ENCODE measurements around the gene WFDC5.

Gene WFDC5

DNA sequence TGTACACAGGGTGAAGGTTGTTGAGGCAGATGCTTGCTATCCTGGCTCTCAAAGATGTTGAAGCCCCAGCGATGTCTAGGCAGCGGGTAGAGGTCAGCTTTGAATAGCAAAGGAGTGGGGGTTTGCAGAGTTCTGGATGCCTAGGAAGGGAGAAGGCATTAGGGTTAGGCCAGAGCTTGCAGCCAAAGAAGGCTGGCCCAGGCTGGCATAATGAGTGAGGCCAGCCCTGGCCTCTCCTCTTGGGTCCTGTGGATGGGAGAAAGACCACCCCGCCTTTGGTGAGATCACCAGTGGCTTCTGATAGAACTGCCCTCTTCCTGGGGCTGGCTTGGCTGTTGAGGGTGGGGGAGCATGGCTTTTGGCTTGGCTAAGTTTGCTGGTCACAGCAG is 406 bp upstream of the WFDC5 start:
- no peak for DNase-seq (ENCODE audit: low read depth)

DNA sequence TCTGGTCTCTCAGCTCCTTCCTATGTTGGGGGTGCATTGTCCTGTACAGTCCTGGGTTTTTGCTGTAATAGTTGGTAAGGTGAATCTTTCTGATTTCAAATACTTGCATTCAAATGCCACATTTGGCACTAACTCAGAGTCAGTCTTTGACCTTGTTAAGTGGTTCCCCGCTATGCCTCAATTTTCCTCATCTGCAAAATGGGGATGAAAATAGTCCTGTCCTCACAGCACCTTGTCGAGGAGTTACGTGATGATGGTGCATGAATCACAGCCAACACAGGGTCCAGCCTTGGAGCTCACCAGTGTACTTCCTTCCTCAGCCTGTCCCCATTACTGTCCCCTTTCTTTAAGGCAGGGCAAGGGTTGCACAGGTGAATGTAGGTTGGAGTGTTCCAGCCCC is 1.1 kb downstream of the WFDC5 start:
- DNase-seq (ENCODE audit: low read depth) = no peak

- DNase-seq (ENCODE audit: low read depth) = no peak
Observed at GRCh38 chr20:45112754-45113153, 2.2 kb downstream of the WFDC5 start.

- DNase-seq (ENCODE audit: low read depth) = no peak
Observed at GRCh38 chr20:45111799-45112471, 3.0 kb downstream of the WFDC5 start.

GRCh38 chr20:45111285-45111684 is 3.7 kb downstream of the WFDC5 start:
- DNase-seq (ENCODE audit: low read depth) = no peak

GRCh38 chr20:45110301-45110700 is 4.7 kb downstream of the WFDC5 start:
- no peak for DNase-seq (ENCODE audit: low read depth)

GRCh38 chr20:45109634-45110033 is 5.3 kb downstream of the WFDC5 start:
- DNase-seq (ENCODE audit: low read depth) = no peak

DNA sequence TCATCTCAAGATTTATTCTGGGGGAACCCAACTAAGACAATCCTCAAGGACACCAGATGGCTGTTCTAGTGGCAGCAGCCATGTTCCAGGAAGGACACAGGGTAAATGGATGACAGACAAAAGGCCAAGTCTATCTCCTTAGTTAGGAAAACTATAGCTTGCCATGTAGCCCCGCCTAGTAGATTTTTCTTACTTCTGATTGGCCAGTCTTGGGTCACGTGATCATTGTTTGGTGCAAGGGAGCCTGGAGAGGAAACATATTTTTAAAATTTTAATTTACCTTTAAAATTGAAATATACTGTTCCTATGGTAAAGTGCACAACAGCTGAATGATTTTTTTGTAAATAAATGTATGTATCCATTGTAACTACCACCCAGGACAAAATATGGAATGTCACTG is 9.7 kb downstream of the WFDC5 start:
- DNase-seq (ENCODE audit: low read depth) = no peak

GRCh38 chr20:45104786-45105185 is 10.2 kb downstream of the WFDC5 start:
- DNase-seq (ENCODE audit: low read depth) = no peak

DNA sequence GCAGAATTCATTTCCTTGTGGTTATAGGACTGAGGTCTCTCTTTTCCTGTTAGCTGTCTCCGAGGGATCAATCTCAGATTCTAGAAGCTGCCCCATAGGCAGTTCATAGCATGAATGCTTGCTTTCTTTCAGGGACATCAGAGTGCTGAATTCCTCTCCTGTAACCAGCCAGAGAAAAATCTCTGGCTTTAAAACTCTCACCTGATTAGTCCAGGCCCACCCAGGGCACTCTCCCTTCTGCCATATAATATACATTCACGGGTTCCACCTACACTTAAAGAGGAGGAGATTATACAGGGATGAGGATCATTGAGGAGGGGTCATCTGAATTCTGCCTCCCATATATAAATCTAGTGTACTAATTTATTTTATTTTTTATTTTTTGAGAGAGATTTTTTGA is 11.9 kb downstream of the WFDC5 start:
- no peak for DNase-seq (ENCODE audit: low read depth)

DNA sequence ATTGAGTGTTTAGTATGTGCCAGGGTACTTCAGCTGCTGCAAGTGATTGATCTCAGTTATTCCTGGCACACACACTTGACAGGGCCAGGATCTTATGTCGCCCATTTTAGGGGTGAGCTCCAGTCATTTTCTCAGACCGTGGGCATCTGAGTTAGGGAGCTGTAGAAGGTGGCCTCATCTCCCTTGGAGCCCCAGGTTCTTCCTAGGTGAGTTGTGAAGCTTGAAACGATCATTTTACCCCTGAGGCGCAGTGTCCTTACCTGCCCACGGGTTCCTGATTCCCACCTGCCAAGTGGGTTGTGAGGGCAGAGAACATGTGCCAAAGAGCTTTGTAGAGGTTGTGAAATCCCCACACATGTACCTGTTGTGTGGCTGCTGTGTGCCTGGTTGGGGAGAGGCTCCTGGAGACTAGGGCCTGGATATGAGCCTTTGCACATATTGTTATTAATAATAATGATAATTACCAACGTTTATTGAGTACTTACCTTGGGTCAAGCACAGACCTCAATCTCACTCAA is 13.6 kb downstream of the WFDC5 start:
- DNase-seq (ENCODE audit: low read depth) = no peak

DNA sequence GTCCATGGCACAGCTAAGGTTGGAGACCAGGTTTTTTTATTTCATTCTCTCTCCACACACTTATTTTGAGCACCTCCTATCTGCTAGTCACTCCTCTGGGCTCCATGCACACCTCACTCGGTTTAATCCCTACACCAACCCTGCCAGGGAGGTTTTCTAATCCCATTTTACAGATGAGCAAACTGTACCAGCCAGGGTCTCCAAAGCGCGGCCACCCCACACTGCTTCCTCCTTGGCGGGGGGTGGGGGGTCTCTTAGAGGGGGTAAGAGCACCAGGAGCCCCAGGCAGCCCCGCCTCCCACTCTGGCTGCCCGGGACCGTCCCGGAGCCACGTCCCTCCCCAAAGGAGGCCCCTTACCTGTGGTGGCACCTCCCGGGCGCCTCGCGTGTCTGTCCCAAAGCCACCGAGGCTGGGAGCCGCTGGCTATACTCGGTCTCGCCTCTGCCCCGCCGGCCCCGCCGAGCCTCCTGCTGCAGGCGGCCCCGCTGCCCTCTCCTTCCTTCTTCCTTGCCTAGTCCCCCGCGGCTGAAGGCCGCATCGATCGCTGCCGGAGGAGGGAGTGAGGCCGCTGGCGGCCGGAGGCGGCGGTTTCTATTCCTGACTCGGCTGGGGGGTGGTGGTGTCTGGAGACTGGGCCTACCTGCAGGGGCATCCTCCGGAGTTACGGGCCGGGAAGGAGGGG is 14.3 kb downstream of the WFDC5 start, which contains the start of gene KCNS1:
TSS of gene KCNS1 (minus strand) at position 565 of the 683 bp plus-strand sequence. CDS start 1,891 bp downstream, outside the sequence.
- no peak for DNase-seq (ENCODE audit: low read depth)

- no peak for DNase-seq (ENCODE audit: low read depth)
Observed at GRCh38 chr20:45098103-45098773, 16.7 kb downstream of the WFDC5 start.

DNA sequence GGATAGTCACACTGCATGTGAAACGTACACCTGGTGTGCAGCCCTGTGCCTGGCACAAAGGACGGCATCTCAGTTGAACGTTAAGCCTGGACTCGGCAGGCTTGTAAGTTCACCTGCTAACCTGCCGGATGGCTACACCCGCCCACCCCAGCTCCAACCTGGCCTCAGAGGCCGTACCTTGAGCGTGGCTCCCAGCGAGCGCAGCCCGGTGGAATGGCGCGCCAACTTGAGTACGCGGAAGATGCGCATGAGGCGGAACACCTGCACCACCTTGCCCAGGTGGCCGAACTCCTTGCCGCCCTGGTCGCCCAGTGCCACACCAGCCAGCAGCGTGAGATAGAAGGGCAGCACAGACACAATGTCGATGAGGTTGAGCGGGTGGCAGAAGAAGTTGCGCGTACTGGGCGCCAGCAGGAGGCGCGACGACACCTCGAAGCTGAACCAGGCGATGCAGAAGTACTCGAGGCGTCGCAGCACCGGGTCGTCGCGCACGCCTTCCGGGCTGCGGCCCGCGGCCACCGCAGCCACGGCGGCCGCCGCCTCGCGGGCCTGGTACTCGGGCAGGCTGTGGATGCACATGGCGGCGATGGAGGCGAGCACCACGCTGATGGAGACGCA is 17.4 kb downstream of the WFDC5 start:
- DNase-seq (ENCODE audit: low read depth) = no peak

DNA sequence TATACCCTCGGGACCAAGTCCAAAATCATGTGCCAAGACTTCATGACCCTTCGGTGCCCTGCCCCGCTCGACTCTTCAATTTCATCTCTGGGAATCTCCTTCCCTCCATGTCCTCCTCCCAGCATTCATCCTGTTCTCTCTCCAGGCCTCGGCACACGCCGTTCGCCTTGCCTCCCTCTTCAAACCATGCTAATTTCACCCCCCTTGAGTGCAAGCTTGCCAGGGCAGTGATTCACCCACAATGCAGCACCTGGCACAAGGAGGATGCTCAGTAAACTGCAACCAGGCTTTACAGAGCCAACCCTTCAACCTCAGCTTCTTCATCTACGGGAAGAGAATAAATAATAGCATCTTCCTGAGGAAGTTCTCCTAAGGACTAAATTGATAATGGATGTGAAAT is 18.2 kb downstream of the WFDC5 start:
- no peak for DNase-seq (ENCODE audit: low read depth)

DNA sequence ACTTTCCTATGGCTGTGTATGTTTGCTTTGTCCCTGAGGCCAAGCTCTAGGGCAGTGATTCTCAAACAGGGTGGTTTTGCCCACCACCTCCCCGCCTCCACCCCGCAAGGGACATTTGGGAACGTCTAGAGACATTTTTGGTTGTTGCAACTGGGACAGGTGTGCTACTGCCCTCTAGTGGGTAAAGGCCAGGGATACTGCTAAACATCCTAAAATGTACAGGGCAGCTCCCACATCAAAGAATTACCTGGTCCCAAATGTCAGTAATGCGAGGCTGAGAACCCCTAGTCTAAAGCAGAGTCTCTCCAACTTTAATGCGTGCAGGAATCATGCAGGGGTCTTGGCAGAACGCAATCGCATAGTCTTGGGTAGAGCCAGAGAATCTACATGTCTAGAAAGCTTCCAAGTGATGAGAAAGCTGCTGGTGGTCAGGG is 19.2 kb downstream of the WFDC5 start:
- DNase-seq (ENCODE audit: low read depth) = peak; percentile 27

DNA sequence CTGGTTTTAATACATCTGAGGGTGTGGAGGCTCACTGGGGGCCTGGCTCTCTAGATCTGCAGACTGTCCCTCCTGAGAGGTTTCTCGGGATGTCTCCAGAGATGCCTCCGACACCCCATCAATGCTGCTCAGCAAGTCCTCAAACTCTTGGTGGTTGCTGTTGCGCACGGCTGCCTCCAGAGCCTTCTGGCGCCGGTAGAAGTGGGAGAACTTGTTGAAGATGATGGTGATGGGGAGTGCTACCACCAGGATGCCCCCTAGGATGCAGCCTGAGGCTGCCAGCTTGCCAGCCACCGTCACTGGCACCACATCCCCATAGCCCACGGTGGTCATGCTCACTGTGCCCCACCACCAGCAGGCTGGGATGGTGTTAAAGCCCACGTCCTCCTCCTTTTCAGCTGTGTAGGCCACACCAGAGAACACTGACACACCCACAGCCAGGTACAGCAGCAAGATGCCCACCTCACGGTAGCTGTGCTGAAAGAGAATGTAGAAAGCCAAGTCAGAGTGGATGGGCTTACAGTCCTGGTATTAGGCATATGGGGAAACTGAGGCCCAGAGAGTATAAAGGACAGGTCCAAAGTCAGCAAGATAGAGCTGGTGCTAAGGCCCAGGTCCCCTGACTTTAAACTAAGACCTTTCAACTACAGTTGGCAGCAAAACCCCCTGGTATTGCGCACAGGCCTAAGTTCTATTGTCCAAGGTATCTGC is 20.0 kb downstream of the WFDC5 start:
- no peak for DNase-seq (ENCODE audit: low read depth)

DNA sequence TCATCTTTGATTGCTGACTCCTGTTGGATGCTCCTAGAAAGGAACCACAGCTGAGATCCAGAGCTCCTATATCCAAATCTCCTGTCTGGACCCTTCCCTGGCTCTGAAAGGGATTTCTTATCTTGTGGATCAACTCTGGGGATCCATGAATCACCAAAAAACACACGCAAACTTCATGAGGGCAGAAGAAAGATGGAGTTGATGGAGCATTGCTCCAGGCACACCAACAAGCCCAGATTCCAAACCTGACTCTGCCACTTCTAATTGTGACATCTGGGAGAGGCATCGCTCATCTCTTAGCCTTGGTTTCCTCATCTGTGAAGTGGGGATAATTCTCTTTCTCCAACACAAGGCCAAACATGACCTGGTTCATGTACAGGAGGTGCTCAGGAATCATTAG is 20.8 kb downstream of the WFDC5 start:
- no peak for DNase-seq (ENCODE audit: low read depth)

GRCh38 chr20:45092898-45093297 is 22.1 kb downstream of the WFDC5 start:
- DNase-seq (ENCODE audit: low read depth) = no peak

DNA sequence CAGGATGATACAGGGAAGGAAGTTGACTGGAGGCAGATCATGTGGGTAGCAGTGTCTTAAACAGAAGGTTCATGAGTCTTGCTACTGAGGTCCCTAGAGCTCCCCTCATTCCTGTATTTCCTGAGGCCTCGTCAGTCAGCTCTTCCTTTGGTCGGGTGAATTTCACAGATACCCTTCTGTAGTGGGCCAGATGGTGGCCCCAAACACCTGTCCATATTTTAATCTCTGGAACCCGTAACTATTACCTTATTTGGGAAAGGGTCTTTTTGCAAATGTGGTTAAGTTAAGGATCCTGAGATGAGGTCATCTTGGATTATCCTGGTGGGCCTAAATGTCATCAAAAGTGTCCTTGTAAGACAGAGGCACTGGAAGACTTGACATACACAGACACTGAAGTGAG is 23.6 kb downstream of the WFDC5 start:
- DNase-seq (ENCODE audit: low read depth) = no peak

GRCh38 chr20:45090481-45090880 is 24.5 kb downstream of the WFDC5 start:
- no peak for DNase-seq (ENCODE audit: low read depth)

DNA sequence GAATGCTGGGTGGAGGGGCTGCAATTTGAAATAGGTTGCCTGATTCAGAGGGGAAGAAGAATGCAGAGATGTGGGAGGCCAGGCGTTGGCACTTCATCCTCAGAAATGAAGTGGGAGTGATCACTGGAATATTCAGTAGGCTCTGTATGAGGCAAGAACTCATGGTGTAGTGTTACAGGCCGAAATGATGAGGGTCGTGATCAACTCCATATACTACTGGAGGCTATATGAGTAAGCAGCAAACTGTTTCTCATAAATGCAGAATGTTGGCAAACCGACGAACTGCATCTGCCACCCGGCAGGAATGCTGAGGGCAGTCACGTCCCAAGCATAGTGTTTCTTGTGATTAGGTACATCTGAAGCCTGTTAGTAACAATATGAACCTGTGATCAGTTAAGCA is 26.7 kb downstream of the WFDC5 start:
- no peak for DNase-seq (ENCODE audit: low read depth)
